Epidermal melanocyte (primary cell): ENCODE results near the gene NAE1.
"Not testable (repeated sequence)": the region's sequence is repeated elsewhere in the genome, so short reads cannot be mapped to it uniquely, and the experiment has no call there.

Experiments
- DNase-seq: peaks from one replicate; pipeline ENCODE4 v3.0.0; 2011; ENCODE audit warnings: low spot score; ENCODE audit not compliant: insufficient read length

The NAE1 gene

GRCh38 chr16:66802159-66802558, 28.6 kb downstream of the NAE1 start:
- no peak for DNase-seq

GRCh38 chr16:66801320-66802105, 29.3 kb downstream of the NAE1 start, which contains the start of gene TERB1:
TERB1 (minus strand) TSS chr16:66801584; CDS start chr16:66796798, 4,786 bp downstream.
- no peak for DNase-seq

GRCh38 chr16:66800856-66801255, 29.9 kb downstream of the NAE1 start:
- no peak for DNase-seq

- DNase-seq, result no peak
Observed at GRCh38 chr16:66798161-66798560, 32.6 kb downstream of the NAE1 start.

- DNase-seq, result not testable (repeated sequence)
Observed at GRCh38 chr16:66793984-66794383, 36.8 kb downstream of the NAE1 start.

GRCh38 chr16:66790130-66790733, 40.5 kb downstream of the NAE1 start:
- no peak for DNase-seq

- DNase-seq, result no peak
Observed at GRCh38 chr16:66787427-66787826, 43.3 kb downstream of the NAE1 start.

- DNase-seq, result no peak
Observed at GRCh38 chr16:66786551-66786950, 44.2 kb downstream of the NAE1 start.

GRCh38 chr16:66776457-66776856, 54.3 kb downstream of the NAE1 start:
- DNase-seq, result no peak

GRCh38 chr16:66774981-66775380, 55.8 kb downstream of the NAE1 start:
- DNase-seq, result no peak

GRCh38 chr16:66758086-66758485, 72.7 kb downstream of the NAE1 start:
- no peak for DNase-seq

- DNase-seq, result no peak
Observed at GRCh38 chr16:66754819-66755218, 76.0 kb downstream of the NAE1 start.

GRCh38 chr16:66754211-66754610, 76.6 kb downstream of the NAE1 start:
- DNase-seq, result no peak

- DNase-seq, result no peak
Observed at GRCh38 chr16:66752958-66753357, 77.8 kb downstream of the NAE1 start.
